Peyer's patch (tissue), 4 donors: Measurements from ENCODE around the gene NTN1.

Experiments
- POLR2A ChIP-seq, 2 donors: fragments of 450-650 bp; IDR thresholded peaks; one replicate each; pipeline ENCODE4 v1.5.1; 2017; ENCODE audit warnings: antibody characterized with exemption in 2 of 2, mild to moderate bottlenecking in 2 of 2, moderate library complexity in 2 of 2
- TF ChIP-seq, protein P1 (sequence below), 6 experiments: fragments of 450-650 bp in 4 of 6; fragments of 200-600 bp in 2 of 6; sonication (generic) in 1 of 6; IDR thresholded peaks; one replicate each; pipeline ENCODE4 v1.5.1; 2017 to 2019; ENCODE audit warnings: antibody characterized with exemption in 6 of 6, mild to moderate bottlenecking in 3 of 6, moderate library complexity in 1 of 6

DNA sequence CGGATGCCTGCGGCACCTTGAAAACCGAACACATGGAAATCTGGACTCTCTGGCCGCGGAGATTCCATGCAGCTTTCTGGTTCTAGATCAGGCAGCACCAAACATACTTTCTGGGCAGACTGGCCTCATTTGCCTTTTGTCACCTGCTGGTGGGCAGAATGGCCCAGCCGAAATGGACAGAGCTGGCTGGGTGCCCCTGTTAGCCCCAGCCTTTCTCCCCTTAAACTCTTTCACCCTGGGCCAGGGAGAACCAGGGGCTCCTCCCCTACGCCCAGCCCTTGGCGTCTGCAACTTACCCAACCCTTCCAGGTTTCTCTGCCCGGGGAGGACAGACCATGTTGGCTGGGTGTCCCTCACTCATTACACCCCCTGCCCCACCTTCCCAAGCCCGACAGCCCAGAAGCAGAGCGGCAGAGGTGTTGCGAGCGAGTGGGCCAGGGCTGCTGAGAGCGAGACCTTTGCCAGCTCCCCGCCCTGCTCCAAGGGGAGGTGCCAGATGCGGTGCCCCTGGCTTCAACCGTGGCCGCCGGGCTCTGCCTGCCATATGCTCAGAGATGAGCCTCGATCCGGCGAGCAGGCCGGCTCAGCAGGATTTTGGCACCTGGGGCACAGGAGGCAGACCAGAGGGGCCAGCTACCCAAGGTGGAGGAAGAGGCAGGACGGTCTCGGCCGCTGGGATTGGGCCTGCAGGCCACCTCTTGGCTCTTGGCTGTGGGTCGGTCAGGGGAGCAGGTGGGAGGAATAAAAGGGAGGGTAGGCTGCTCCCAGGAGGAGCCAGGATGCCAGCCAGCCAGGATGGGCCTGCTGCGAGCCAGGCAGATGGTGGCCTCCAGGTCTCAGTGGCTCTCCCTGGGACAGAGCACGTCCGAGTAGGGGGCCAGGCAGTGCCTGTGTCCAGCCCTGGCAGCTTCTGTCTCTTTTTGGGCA is 191.3 kb downstream of the NTN1 start:
- TF ChIP-seq, protein P1, sequence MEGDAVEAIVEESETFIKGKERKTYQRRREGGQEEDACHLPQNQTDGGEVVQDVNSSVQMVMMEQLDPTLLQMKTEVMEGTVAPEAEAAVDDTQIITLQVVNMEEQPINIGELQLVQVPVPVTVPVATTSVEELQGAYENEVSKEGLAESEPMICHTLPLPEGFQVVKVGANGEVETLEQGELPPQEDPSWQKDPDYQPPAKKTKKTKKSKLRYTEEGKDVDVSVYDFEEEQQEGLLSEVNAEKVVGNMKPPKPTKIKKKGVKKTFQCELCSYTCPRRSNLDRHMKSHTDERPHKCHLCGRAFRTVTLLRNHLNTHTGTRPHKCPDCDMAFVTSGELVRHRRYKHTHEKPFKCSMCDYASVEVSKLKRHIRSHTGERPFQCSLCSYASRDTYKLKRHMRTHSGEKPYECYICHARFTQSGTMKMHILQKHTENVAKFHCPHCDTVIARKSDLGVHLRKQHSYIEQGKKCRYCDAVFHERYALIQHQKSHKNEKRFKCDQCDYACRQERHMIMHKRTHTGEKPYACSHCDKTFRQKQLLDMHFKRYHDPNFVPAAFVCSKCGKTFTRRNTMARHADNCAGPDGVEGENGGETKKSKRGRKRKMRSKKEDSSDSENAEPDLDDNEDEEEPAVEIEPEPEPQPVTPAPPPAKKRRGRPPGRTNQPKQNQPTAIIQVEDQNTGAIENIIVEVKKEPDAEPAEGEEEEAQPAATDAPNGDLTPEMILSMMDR (IDR thresholded peaks at IDR 0.05) = no peak
- no peak for TF ChIP-seq POLR2A (IDR thresholded peaks at IDR 0.05)
